HG03342 (cell line): ENCODE measurements around the gene PLLP.

ENCODE experiments used
- ATAC-seq: cut with Tn5 transposase; IDR thresholded peaks from one replicate; pipeline ENCODE4 v1.9.1; 2021; ENCODE audit warnings: mild to moderate bottlenecking, moderate library complexity; ENCODE audit not compliant: unreplicated experiment

The PLLP gene

DNA sequence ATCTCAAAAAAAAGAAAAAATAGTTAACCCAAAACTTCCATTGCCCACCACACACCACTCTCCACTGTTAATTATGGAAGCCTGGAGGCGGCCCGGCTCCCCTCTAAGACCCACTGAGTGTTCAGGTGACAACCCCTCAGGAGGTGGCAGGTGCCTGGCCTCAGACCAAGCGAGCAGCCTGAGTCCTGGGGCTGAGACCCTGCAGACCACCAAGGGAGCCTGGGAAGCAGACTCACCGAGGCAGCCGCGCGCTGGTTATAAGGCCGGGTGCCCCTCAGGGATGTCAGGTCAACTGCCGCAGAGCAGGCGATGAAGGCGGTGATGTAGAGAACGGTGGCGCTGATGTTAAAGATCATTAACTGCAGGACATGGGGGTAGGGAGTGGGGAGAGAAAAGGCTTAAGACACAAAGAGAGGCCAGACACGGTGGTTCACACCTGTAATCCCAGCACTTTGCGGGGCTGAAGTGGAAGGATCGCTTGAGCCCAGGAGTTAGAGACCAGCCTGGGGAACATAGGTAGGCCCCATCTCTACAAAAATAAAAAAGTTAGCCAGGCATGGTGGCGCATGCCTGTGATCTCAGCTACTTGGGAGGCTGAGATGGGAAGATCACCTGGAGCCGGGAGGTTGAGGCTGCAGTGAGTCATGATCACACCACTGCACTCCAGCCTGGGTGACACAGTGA lies 26.1 kb downstream of the PLLP start:
- no peak for ATAC-seq

DNA sequence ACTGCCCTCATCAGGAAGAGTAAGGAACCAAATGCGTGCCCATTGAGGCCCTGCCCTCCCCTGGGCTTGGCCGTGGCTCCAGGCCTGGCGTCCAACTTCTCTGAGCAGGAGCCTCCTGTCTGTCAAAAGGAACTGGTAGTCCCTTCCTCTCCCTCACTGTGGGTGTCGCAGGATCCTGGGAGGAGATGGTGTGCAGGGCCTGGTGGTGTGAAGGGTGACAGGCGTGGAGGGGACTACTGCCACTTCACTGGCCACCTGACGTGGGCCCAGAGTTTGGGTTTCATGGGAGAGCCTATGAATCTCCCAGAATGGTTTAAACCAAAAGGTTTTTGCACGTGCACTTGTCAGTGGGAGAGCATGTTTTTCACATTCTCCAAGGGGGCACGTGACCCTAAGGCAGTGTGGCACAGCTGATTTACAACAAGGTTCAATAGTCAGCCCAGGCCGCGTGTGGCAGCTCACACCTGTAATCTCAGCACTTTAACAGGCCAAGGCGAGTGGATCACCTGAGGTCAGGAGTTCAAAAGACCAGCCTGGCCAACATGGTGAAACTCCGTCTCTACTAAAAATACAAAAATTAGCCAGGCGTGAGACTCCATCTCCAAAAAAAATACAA lies 26.9 kb downstream of the PLLP start:
- ATAC-seq, result no peak

DNA sequence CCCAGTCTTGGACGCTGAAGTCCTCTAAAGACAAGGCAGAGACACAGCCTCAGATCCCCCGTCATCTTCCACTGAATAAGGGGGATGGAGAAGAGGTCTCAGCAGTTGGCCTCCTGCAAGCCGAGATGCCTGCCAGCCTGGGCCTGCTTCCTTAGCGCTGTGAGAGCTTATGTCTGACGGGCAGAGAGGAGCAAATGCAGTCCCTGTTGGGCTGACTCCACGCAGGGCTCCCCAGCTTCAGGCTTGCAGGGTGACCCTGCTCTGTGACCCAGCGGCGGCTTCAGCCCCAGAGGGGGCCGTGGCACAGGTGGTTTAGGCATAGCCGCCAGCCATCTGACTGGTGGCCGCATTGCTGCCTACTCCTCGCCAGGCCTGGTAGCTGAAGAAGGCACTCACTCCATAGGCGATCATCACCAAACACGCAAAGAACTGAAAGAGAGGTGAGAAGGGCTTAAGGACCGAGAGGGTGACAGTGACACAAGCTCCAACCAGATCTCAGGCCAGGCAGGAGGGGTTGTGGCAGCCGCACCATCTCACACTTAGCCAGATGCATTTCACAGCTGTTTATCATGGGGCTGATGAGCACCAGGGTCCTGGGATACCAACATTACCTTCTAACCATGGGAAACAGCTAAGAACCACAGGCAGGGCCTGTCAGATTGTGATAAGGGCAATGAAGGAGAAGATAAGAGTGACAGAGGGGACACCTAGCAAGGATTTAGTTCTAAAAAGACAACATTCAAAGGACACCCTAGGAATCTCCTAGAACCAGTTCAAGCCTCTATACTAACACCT lies 27.7 kb downstream of the PLLP start:
- no peak for ATAC-seq

DNA sequence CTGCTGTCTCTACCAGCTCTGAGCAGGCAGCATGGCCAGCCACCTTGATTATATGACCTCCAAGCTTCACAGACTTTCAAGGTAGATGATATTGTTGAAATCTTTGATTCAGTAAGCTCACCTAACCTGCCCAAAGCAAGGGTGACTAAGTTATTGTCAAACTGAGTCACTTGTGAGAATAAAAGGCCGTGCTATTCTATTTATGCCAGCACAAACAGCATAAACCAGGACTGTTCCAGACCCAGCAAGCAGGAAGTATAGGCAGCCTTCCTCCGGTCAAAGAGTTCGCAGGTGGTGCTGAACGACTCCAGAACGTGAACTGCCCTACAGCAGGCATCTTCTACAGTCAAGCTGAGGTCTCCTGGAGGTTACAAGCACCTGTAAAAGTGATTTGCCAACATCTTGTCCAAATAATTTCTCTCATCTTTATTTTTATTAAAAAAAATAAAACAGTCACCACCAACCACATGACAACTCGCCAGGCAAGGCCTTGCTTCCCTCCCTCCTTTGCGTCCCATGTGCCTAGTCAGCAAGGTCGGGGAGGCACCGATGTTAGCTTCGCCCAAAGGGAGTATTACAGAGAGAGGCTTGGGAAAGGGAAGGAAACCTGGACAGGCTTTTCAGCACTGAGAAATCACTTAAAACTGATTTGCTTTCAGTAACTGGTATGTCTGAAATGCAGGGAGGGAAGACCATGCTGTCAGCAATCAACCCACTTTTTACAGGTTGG lies 28.6 kb downstream of the PLLP start:
- no peak for ATAC-seq

DNA sequence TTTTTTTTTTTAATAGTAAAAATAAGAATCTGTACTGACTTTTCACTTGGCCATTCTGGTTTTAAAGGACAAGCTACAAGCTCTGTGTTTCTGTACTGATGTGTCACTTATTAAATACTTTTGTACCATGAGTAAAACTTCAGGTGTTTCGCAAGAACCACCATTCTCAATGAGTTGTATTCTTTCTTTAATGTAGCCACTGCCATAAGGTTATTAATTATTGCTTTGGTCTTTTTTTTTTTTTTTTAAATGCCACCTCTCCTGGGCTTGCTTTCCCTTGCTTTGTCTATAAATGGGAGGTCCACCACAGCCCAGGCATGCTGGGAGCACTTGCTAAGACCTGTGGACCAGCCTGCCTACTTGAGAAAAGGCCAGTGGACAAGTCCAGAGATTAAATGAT lies 31.0 kb downstream of the PLLP start:
- no peak for ATAC-seq

DNA sequence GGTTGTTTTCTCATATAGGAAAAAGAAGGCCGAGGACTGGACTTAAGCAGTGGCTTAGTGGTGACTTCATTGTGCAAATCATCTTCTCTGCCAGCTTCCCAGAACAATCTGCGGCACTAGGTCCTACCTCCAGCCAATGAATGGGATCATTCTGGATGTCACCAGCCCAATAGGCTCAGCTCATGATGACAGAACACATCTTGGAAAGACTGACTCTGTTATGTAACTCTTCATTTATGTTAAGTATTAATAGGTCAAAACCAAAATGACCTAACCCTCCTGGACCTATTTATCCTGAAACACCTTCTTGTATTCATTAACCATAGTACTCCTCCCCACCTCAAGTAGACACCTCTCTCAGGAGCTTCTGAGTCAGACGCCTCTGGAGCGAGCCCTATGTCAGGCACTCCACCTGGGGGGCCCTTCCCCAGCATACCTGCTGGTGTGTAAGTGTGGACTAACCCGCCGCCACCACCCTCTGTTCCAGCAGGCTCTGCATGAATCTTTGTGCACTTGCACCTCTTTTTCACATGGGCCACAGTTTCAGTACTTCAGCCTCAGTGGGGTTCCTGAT lies 32.2 kb downstream of the PLLP start:
- ATAC-seq, result no peak

DNA sequence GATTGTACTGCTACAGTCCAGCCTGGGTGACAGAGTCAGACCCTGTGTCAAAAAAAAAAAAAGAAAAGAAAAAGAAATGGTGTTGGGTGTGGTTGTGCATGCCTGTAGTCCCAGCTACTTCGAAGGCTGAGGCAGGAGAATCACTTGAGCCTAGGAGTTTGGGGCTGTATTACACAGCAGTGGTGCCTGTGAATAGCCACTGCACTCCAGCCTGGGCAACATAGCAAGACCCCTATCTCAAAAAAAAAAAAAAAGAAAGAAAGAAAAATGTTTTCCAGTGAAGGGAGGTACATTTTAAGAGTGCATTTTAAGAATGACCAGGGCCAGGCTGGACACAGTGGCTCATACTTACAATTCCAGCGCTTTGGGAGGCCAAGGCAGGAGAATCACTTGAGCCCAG lies 33.1 kb downstream of the PLLP start:
- no peak for ATAC-seq

DNA sequence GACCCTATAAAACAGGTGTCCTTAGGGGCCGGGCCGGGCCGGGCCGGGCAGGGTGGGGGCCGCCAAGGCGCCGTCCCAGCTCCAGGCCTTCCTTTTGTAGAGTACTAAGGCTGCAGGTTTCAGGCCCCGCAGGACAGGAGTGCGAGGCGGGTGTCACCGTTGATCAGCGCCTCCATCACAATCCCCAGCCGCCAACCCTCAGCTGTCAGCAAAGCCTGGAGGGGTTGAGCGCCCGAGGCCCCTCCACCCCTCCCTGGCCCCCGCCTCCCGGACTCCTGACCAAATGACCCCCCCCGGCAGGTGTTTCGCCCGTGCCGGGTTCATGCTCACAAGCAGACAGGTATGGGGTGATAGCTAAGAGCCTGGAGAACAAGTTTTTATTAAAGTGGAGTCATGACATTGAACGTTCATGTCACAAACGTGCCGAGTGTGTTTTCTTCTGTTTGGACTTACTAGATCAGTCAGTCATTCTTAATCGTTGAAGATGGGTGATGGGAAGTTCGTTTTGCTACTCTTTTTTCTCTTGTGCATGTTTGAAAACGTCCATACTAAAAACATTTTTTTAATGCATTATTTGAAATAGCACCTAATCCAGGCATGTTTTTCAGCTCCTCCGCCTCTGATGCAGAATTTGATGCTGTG lies 38.9 kb downstream of the PLLP start:
- peak; percentile 28 for ATAC-seq

DNA sequence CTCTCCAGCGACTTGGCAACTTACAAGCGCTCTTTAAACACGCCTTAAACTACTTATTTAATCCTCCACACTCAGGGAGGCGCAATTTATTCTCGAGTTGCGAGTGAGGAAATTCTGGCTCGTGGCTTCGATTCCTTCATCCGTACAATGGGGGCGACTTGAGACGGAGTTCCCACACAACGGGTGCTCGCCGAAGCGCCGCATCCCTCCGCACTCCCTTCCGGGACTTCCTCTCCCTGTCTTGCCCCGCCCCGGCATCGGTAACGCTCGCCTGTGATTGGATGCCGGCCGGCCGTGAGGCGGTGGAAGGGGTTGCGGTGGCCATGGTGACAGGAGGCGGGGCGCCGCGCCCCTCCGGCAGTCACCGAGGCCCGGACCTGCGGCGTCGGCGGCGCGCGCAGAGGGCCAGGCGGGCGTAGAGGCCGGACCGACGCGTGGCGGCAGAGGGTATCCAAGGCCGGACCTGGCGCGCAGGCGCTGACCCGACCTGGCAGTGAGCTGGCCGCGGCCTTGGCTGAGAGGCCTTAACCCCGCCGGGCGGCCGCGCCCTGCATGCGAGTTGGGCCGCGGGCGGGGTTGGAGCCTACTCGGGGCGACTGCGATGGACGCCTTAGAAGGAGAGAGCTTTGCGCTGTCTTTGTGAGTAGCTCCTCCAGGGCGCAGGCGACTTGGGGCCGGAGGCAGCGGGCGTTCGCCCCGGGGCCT lies 39.6 kb downstream of the PLLP start, which contains the start of gene ARL2BP:
Gene ARL2BP, plus strand, starts transcription at position 493 of the 705 bp plus-strand sequence. Its CDS starts 109 bp downstream, at position 602.
- ATAC-seq, result peak; percentile 94

DNA sequence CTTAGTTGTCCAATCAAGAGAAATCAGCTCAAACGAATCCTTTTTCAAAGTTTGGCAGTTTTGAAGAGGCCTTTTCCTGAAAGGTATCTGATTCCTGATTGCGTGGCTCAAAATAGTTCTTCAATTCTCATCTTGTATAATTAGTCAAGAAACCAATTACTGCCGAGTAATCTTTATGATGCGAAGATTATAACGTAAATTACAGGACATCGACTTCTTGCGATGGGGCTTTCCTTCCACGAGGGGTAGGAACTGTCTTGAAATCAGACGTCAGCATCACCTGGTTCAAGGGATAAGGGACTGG lies 40.1 kb downstream of the PLLP start:
- peak; percentile 22 for ATAC-seq

DNA sequence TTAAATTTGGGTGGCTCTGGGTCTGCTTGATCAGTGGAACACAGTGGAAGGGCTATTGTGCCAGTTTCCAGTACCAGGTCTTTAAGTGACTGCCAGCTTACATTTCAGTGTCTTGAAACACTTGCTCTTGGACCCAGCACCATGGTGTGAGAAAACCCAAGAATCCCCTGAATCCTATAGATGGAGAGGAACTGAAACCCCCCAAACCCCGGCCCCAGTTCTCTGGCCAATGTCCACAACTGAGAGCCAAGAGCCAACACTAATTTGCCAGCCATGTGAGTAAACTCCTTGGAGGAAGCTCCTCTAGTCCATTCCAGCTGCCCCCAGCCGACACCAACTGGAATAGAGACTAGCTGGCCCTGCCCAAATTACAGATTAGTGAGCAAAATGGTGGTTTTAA lies 41.8 kb downstream of the PLLP start:
- ATAC-seq, result no peak

DNA sequence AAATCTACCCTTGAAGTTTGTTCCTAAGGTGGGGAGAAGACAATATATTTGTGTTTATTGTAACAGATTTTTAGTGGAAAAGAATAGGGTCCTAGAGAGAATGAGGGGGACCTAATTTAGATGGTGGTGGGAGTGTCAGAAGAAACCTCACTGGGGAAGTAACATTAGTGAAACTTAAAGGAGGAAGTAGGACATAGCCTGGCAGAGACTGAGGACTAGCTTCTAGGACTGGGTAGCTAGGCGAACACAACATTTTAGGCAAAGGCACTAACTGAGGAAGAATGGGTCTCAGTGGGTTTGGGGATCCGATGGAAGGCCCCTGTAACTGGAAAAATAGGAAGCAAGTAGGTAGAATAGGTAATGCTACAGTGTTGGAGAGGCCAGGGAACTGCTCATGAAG lies 43.6 kb downstream of the PLLP start:
- peak; percentile 27 for ATAC-seq

DNA sequence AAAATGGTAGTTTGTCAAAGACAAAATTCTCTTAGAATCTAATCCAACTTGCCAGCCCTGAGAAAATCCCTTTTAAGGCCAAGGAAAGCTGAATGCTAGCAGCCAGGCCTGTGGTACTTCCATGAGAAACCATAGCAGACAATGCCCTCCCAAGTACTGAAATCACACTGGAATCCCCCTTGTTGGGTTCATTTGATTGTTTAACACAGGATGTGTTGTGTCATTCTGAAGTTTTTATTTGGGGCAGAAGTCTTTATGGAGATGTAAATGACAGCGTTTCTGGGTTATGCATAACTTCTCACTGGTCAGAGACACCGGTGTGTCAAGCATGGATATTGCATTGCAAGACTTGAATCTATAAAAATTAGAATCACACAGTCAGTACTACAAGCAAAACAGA lies 45.4 kb downstream of the PLLP start:
- no peak for ATAC-seq

DNA sequence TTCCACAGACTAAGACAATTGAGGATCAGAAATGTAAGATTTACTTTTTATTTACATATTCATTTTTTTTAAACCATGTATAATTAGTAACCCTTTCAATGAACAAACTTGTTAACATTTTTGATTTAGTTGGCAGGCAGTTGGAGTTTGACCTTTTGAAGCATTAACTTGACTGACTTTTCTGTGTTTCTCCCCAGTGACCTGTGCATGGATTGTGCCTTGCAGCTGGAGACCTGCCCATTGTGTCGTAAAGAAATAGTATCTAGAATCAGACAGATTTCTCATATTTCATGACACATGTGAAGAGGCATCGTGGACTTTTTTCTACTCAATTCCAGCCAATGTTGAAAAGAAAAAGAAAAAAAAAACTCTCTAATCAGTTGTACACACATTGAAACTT lies 45.8 kb downstream of the PLLP start:
- ATAC-seq, result no peak

DNA sequence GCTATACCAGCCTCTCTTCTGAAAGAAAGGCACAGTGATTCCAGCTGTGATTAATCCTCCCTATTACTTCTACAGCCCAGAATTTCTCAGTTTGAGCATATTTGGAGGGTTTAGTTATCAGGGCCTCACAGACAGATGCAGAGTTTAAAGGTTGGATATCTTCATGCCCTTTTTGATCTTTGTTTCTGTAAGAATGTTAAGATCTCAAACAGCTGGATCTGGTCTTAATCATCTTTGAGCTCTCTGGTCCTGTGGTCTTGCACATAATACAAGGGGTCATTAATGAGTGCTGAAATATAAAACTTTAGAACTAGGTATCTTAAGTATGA lies 48.5 kb downstream of the PLLP start:
- ATAC-seq, result no peak

DNA sequence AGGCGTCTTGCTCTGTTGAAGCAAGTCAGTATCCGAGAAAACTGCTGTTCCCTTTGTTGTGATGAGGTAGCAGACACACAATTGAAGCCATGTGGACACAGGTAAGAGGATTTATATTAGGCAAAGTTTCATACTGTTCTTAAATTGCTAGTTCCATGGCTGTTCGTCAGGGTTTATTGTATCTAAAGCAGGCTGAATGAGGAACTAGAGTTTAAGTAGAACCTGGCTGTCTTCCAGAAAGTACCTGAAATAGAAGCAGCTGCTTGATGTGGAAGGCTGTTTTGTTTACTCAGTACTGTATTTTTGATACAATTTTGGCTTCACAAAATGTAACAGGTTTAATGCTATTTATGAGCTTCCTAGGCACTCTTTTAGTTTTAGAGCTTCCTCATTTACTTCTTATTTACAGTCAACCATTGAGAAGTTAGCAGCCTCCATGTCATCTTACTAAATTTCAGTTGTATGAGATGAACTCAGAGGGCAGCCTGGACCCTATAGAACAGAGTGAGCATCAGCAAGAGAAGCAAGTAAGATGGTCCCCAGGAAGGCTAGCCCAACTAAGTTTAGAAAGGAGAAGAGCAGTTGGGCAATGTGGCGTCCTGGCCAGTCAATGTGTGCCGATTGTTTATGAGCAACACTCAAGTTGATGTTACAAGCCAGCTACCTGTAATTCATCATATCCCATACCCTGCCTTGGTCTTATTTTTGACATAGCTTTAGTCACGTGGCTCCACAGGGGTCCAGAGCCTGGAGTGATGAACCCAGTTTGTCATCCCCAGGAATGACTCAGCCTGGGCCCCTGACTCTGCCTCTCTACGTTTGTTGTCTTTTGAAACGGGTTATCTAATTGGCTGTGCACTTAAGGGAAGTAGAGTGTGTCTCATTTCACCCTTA lies 49.1 kb downstream of the PLLP start:
- ATAC-seq, result no peak

DNA sequence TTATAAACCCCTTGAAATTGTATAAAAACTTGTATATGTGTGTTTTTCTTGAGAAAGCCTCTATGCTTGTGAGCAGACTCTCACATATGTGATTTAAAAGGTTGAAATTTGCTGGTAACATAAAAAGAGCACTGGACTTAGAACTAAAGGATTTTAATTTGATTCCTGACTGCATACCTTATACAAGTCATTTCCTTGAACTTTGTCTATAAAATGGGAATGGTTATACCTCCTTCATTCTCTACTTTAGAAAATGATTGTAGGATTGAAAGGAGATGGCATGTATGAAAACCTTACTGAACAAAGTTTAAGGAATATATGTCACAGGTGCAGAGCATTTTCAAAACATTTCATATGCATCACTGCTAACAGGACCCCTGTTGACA lies 49.8 kb downstream of the PLLP start:
- no peak for ATAC-seq

DNA sequence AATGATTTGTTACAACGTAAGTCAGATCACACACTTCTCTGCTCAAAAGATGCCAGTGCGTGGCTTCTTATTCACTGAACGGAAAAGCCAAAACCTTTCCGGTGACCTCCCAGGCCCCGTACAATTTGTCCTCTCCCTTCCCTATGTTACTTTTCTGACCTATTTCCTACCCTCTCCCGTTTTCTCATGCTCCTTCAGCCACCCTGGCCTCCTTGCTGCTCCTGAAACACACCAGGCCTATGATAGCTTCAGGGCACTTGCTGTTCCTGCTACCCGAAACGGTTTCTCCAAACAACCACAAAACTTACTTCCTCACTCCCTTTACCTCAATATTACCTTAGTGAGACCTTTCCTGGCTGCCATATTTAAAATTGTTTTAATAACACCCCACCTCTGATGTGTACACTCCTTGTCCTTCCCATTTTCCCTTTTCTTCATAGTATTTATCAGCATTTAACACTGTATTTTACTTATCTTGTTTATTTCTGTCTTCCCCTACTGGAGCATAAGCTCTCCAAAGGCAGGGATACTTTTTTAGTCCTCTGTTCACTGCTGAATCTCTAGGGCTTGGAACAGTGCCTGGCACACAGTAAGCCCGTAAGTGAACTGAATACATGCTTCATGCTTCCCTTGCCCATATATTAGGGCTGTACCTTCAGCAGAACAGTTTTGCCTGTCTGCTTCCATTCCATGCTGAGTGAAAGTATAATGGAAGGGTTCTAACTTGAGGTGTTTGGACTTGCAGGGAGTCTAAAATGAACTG lies 50.3 kb downstream of the PLLP start:
- no peak for ATAC-seq
